Naive B cell (primary cell): ENCODE data around the gene FAM222B. TPM values are rescaled to one million over a fixed set of nuclear protein-coding genes. Genes with fewer than 3 reads are reported as not detected.
"Not testable (repeated sequence)": the region's sequence is repeated elsewhere in the genome, so short reads cannot be mapped to it uniquely, and the experiment has no call there.

Experiments used
- ATAC-seq, 2 donors: fragments of 150-1000 bp; cut with Tn5 transposase; 2 replicates each; pipeline ENCODE4 v1.10.0; 2021; ENCODE audit warnings: low read depth in 2 of 2, mild to moderate bottlenecking in 2 of 2, moderate library complexity in 2 of 2
- DNase-seq: peaks from one replicate; pipeline ENCODE4 v3.0.0; 2022
- H3K27ac Mint-ChIP-seq, 6 donors: one replicate each; pipeline ENCODE4 v1.8.0; 2020 to 2022; ENCODE audit warnings: mild to moderate bottlenecking in 6 of 6, mixed read lengths in 6 of 6, moderate library complexity in 5 of 6, inconsistent platforms in 2 of 6
- H3K27me3 Mint-ChIP-seq, 3 donors: one replicate each; pipeline ENCODE4 v1.8.0; 2021 to 2022; ENCODE audit warnings: mixed read lengths in 3 of 3, mild to moderate bottlenecking in 1 of 3
- H3K36me3 Mint-ChIP-seq, 2 donors: one replicate each; pipeline ENCODE4 v1.8.0; 2020 to 2022; ENCODE audit warnings: mixed read lengths in 2 of 2, inconsistent platforms in 1 of 2, mild to moderate bottlenecking in 1 of 2
- H3K4me1 Mint-ChIP-seq, 3 donors: one replicate each; pipeline ENCODE4 v1.8.0; 2020 to 2022; ENCODE audit warnings: mixed read lengths in 3 of 3, inconsistent platforms in 1 of 3, mild to moderate bottlenecking in 1 of 3, moderate library complexity in 1 of 3
- H3K4me3 Mint-ChIP-seq, 8 donors: one replicate each; pipeline ENCODE4 v1.8.0; 2020 to 2022; ENCODE audit warnings: mild to moderate bottlenecking in 8 of 8, mixed read lengths in 8 of 8, moderate library complexity in 8 of 8, inconsistent platforms in 2 of 8
- H3K9me3 Mint-ChIP-seq, 7 donors: one replicate each; pipeline ENCODE4 v1.8.0; 2020 to 2022; ENCODE audit warnings: mixed read lengths in 7 of 7, mild to moderate bottlenecking in 5 of 7, inconsistent platforms in 2 of 7, moderate library complexity in 1 of 7
- polyA plus RNA-seq, 6 donors: library from polyadenylated mRNA; unstranded; fragments of 300-500 nt; fragmentation: Illumina TruSeq; gene quantifications; one replicate each; pipeline ENCODE4 v1.2.3, GENCODE V29; 2021; ENCODE audit warnings: low read depth in 6 of 6

The FAM222B gene
- polyA plus RNA-seq, 6 donors from 2014 or later = 6.6 to 19.4 (median 8.2) TPM

DNA sequence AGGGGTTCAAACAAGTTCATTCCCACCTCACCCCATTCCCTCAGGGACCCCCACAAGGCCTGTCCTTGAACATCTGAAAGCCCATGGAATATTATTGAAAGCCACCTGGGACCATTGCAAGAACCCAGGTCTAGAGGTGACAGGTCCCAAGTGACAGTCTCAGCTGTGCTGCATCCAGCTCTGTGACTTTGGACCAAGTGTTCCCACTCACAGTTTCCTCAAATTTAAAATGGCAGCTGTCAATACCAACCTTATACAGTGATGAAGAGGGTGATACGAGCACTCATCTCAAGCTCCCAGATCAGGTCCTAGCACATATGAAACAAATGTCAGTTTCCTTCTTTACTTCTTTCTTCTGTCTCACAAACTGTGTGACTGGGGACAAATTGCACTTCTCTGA lies 21.4 kb upstream of the FAM222B start:
- Mint-ChIP-seq H3K4me1 (peaks cover 10 to 14% (median 11%) of the 10 kb centered on the region in 3 donors), H3K4me3 (no peak overlapping the region), H3K27ac (no peak overlapping the region), H3K9me3 (no peaks in the 10 kb centered on the region), H3K36me3 (no peaks in the 10 kb centered on the region), H3K27me3 (no peaks in the 10 kb centered on the region)
- ATAC-seq (no peak), DNase-seq (no peak)

DNA sequence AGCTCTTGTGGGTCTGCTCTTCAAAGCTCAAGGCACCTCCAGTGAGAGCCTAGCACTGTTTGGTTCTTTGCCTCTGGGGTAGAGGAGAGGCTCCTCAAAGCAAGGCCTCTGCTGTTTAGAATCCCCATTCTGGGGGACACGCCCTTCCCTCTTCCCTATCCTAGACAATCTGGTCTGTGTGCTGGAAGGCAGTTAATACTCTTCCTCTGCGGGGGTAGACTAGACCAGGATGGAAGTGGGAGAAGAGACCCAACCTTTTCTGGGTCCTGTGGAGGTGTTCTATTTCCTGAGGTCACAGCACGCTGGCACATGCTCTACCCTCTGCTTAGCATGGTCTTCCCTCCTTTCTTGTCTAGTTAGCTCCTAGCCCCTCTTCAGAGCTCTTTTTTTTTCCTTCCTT lies 20.0 kb upstream of the FAM222B start:
- ATAC-seq = no peak
- no peaks in the 10 kb centered on the region for H3K27me3 Mint-ChIP-seq
- DNase-seq = no peak
- no peaks in the 10 kb centered on the region for H3K9me3 Mint-ChIP-seq
- H3K36me3 Mint-ChIP-seq = no peaks in the 10 kb centered on the region
- peaks cover 10 to 14% (median 11%) of the 10 kb centered on the region in 3 donors for H3K4me1 Mint-ChIP-seq
- H3K4me3 Mint-ChIP-seq = no peak overlapping the region
- H3K27ac Mint-ChIP-seq = peak overlapping the region in 2 of 6 donors; percentile 69 to 93

DNA sequence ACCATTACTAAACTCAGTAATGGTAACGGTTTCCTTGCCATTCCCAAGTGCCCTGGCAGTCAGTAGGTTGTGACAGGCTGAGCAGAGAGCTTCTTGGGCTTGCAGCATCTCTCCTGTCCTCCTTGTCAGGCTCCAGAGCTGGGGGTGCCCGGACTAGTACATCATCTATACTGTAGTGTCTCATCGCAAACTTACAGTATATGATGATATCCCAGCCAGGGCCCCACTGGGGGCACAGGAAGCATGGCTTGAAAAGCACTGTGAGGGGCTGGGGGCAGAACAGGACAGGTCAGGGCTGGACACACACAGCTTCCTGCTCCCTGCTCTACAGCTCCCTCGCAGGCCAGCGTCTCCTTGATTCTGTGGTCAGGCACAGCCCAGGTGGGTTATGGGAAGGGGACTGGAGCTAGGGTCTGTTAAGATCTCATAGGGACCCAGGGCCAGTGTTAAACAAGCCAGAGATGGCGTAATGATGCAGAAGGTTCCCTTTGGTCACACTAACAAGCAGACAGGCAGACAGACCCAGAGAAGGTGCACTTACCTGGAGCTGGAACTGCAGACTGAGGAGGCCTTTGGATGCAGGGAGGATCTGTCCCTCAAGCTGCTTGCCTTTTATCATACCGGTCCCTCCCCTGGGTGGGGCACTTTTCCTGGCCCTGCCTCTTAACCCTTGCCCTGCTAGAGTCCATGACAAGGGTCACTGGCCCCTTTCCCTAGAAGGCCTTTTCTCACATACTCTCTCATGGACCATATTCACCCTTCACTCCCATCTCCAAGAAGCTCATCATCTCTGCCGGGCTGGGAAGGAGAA lies 19.0 kb upstream of the FAM222B start:
- no peaks in the 10 kb centered on the region for H3K36me3 Mint-ChIP-seq
- peak overlapping the region in 1 of 6 donors; percentile 51 for H3K27ac Mint-ChIP-seq
- H3K4me3 Mint-ChIP-seq = peak overlapping the region in 1 of 8 donors; percentile 31

DNA sequence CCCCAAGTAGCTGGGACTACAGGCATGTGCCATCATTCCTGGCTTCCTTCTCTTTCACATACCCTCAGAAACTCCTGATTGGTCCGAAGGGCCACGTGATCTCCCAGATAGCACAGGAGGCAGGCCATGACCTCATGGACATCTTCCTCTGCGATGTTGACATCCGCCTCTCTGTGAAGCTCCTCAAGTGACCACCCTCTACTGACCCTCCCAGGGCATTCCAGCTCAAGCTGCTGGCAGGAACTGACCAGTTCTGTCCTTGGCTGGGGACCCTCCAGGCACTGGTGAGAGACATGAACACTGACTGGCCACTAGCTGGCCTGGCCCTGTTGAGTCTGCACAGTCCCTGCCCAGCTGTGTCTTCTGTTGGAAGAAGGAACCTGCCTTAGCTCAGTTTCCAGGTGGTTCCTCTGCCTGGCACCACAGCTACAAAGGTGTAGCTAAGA lies 17.8 kb upstream of the FAM222B start:
- Mint-ChIP-seq H3K4me1 (peaks cover 4 to 8% (median 5%) of the 10 kb centered on the region in 3 donors), H3K27ac (no peak overlapping the region), H3K4me3 (peak overlapping the region in 2 of 8 donors; percentile 15 to 44), H3K36me3 (no peaks in the 10 kb centered on the region), H3K9me3 (no peaks in the 10 kb centered on the region), H3K27me3 (no peaks in the 10 kb centered on the region)
- no peak for ATAC-seq
- no peak for DNase-seq

More for the DNA sequence above, 19.0 kb upstream of the FAM222B start:
- H3K4me1 Mint-ChIP-seq = peaks cover 10 to 14% (median 11%) of the 10 kb centered on the region in 3 donors
- DNase-seq (no peak), ATAC-seq (no peak)
- no peaks in the 10 kb centered on the region for H3K9me3 Mint-ChIP-seq
- no peaks in the 10 kb centered on the region for H3K27me3 Mint-ChIP-seq

DNA sequence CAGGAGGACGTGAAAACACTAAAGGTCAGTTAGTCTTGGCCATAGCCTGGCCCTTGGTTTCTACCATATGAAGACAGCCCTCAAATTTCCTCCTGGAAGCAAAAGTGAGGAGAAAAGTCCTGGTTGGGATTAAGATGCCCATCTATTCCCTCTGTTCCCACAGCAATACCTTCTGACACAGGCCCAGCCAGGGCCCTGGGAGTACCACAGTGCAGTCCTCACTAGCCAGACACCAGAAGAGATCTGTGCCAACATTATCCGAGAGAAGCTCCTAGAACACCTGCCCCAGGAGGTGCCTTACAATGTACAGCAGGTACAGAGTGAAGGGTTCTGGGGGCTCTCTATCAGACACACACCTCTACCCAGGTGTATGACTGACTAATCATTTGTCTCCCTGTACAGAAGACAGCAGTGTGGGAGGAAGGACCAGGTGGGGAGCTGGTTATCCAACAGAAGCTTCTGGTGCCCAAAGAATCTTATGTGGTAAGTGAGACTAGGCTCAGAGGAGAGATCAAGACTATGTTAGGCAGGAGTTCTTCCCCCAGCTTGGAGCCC lies 16.3 kb upstream of the FAM222B start:
- no peaks in the 10 kb centered on the region for H3K9me3 Mint-ChIP-seq
- peak overlapping the region in 2 of 6 donors; percentile 56 to 73 for H3K27ac Mint-ChIP-seq
- H3K4me1 Mint-ChIP-seq = peaks cover 9 to 19% (median 10%) of the 10 kb centered on the region in 3 donors
- no peaks in the 10 kb centered on the region for H3K27me3 Mint-ChIP-seq
- DNase-seq (no peak), ATAC-seq (no peak)
- peak overlapping the region in 1 of 8 donors; percentile 61 for H3K4me3 Mint-ChIP-seq
- no peaks in the 10 kb centered on the region for H3K36me3 Mint-ChIP-seq

DNA sequence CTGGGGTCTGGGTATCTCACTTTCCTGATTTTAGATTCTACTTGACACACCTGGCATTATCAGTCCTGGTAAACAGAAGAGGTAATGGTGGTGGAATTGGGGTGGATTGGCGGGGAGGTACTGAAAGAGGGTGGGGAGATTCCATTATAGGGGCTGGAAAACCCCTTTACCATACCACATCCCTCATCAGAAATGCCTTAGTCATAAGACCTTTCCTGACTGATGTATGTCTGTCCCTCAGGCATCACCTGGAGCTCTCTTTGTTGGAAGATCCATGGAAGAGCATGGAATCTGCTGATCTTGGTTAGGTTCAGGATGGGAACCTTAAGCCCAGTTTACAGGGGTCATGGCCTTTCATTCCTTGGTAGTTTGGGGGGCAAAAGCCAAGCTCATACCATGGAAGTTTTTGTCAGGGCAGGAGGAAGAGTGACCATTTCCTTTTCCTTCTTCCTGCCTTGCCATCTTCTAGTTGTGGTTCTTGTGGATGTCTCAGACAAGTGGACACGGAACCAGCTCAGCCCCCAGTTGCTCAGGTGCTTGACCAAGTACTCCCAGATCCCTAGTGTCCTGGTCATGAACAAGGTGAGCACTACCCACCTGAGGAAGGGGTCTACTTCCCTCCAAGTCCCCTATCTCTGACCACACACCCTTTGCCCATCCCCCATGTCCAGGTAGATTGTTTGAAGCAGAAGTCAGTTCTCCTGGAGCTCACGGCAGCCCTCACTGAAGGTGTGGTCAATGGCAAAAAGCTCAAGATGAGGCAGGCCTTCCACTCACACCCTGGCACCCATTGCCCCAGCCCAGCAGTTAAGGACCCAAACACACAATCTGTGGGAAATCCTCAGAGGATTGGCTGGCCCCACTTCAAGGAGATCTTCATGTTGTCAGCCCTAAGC lies 15.6 kb upstream of the FAM222B start:
- no peak for ATAC-seq
- Mint-ChIP-seq H3K36me3 (no peaks in the 10 kb centered on the region), H3K9me3 (no peaks in the 10 kb centered on the region), H3K27ac (peak overlapping the region in 3 of 6 donors; percentile 37 to 73 (median 50)), H3K4me1 (peaks cover 9 to 22% (median 10%) of the 10 kb centered on the region in 3 donors), H3K27me3 (no peaks in the 10 kb centered on the region), H3K4me3 (peak overlapping the region in 3 of 8 donors; percentile 41 to 75 (median 64))
- DNase-seq = no peak

DNA sequence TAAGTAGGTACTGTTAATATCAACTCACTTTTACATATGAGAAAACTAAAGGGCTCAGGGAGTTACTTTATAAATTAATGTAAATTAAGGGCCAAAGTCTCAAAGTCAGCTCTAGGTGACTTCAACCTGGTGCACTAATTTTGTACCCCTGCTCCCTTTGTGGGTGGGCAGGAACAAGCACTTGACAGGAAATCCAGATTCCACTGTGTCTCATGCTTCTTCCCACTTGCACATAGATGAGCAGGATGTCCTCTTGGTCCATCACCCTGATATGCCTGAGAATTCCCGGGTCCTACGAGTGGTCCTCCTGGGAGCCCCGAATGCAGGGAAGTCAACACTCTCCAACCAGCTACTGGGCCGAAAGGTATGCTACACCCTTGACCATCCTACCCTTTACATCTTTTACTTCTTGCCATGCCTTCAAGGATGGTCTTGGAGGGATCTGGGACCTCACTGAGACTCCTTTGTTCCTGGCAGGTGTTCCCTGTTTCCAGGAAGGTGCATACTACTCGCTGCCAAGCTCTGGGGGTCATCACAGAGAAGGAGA lies 13.5 kb upstream of the FAM222B start:
- H3K9me3 Mint-ChIP-seq = no peaks in the 10 kb centered on the region
- ATAC-seq (no peak), DNase-seq (no peak)
- H3K36me3 Mint-ChIP-seq = no peaks in the 10 kb centered on the region
- H3K27me3 Mint-ChIP-seq = no peaks in the 10 kb centered on the region
- H3K4me3 Mint-ChIP-seq = peak overlapping the region; percentile 66 to 99 (median 91)
- peak overlapping the region in 1 of 6 donors; percentile 41 for H3K27ac Mint-ChIP-seq
- H3K4me1 Mint-ChIP-seq = peaks cover 9 to 22% (median 10%) of the 10 kb centered on the region in 3 donors

DNA sequence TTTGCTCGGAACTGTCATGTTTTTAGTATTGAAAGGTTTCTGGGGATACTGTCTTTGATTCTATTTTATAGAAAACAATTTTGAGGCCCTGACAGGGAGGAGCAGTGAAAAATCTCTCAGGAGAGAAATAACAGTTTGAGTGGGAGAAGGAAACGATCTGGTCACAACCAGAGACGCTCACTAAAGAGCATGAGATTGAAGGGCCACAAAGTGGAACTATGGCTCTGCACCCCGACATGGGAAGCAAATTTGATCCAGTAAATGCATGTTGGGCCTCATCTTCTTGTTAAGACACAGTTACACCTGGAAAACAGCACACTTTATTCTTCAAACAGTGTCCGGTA lies 12.7 kb upstream of the FAM222B start:
- ATAC-seq (no peak), DNase-seq (no peak)
- Mint-ChIP-seq H3K36me3 (no peaks in the 10 kb centered on the region), H3K4me3 (peak overlapping the region; percentile 87 to 99 (median 94)), H3K27me3 (no peaks in the 10 kb centered on the region), H3K27ac (peak overlapping the region; percentile 74 to 97 (median 94)), H3K4me1 (peaks cover 9 to 22% (median 10%) of the 10 kb centered on the region in 3 donors), H3K9me3 (no peaks in the 10 kb centered on the region)

DNA sequence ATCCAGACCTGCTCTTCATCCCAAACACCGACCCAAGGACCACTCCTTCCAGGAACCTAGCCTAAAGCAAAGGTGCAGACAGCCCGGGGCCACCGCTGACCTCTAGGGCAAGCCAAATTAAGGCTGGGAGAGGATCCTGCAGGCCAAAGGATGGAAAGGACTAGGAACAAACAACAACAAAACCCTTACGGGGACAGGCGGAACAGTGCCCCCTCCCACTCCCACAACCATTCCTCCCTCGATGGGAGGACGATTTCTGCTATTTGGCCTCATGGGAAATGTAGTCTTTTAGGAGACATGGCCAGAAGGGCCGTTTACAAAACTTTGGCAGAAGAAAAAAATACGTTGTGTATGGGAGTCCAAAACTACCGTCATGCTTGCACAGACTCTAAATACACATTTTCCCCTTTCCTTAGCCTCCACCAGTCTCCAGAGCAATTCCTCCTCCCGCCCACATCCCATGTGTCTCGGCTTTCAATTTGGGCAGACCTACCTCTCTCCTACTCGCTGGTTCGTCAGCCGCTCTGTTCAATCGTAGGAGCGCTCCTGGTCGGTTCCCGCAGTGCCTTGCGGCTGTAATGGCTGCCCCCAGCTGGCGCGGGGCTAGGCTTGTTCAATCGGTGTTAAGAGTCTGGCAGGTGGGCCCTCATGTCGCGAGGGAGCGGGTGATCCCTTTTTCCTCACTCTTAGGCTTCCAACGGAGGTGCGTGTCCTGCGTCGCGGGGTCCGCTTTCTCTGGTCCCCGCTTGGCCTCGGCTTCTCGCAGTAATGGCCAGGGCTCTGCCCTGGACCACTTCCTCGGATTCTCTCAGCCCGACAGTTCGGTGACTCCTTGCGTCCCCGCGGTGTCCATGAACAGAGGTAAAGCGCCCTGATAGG lies 12.1 kb upstream of the FAM222B start, which contains the start of gene ERAL1:
Gene ERAL1 (plus strand): TSS at position 560 of the 879 bp plus-strand sequence. CDS start 19 bp downstream, at position 579.
- Mint-ChIP-seq H3K36me3 (no peaks in the 10 kb centered on the region), H3K9me3 (no peaks in the 10 kb centered on the region), H3K4me1 (peaks cover 9 to 22% (median 10%) of the 10 kb centered on the region in 3 donors), H3K4me3 (peak within 1 kb of the TSS; percentile 87 to 99 (median 94)), H3K27ac (peak within 1 kb of the TSS; percentile 74 to 97 (median 94)), H3K27me3 (no peaks in the 10 kb centered on the region)
- DNase-seq (peak; percentile 82), ATAC-seq (peak; percentile 99 to 100)

DNA sequence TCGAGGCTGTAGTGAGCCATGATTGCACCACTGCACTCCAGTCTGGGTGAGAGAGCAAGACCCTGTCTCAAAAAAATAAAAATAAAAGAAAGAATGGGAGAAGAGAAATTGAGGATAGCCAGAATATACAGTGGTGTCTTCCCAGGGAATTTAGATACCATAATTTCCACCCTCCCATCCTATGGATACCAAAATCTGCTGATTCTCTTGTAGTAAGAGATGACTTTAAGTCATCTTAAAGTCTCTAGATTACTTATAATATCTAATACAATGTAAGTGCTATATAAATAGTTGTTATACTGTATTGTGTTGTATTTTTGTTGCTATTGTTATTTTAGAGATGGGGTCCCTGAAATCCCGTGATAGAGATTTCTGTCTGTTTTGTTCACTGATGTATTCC lies 10.7 kb upstream of the FAM222B start:
- H3K27ac Mint-ChIP-seq = peak overlapping the region in 1 of 6 donors; percentile 81

DNA sequence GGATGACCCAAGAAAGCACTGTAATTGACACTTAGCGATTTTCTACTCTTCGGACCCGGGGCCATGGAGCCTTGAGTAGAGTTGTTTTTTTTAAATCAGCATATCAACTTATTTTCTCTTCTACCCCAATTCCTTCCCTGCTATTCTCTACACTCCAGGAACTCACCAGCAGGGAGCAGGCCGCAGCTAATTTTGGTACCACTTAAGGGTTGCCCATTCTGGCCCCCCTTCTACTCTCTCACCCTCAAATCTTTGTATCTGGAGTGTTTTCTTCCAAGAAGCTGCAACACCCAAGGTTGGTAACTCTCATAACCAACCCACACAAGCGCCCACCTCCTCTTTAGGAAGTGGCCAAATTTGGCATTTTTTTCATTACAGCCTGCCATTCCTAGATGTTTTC lies 6.7 kb upstream of the FAM222B start:
- no peak overlapping the region for H3K4me3 Mint-ChIP-seq
- H3K27me3 Mint-ChIP-seq = no peaks in the 10 kb centered on the region
- peak; percentile 23 to 40 for ATAC-seq
- H3K36me3 Mint-ChIP-seq = no peaks in the 10 kb centered on the region
- H3K4me1 Mint-ChIP-seq = peaks cover 0 to 6% (median 0%) of the 10 kb centered on the region in 3 donors
- H3K9me3 Mint-ChIP-seq = no peaks in the 10 kb centered on the region
- DNase-seq = no peak
- H3K27ac Mint-ChIP-seq = peak overlapping the region in 1 of 6 donors; percentile 32

More for the DNA sequence above, 10.7 kb upstream of the FAM222B start:
- no peaks in the 10 kb centered on the region for H3K27me3 Mint-ChIP-seq
- H3K9me3 Mint-ChIP-seq = no peaks in the 10 kb centered on the region
- no peaks in the 10 kb centered on the region for H3K36me3 Mint-ChIP-seq
- peaks cover 9 to 22% (median 10%) of the 10 kb centered on the region in 3 donors for H3K4me1 Mint-ChIP-seq
- ATAC-seq (no peak), DNase-seq (no peak)
- H3K4me3 Mint-ChIP-seq = peak overlapping the region in 7 of 8 donors; percentile 22 to 99 (median 87)

DNA sequence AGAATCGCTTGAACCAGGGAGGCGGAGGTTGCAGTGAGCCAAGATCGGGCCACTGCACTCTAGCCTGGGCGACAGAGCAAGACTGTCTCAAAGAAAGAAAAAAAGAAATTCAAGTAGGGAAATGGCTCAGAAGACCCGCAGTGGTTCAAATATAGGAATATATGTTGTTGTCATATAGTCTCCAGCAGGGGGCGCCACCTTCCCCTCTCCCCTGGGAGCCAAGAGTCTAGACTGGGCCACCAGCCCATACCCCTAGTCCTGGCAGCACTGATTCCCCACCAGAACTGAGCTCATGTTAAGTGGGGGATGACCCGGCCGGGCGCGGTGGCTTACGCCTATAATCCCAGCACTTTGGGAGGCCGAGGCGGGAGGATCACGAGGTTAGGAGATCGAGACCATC lies 6.1 kb upstream of the FAM222B start:
- H3K9me3 Mint-ChIP-seq, H3K27ac Mint-ChIP-seq, H3K4me1 Mint-ChIP-seq, H3K27me3 Mint-ChIP-seq, H3K36me3 Mint-ChIP-seq: not testable (repeated sequence)
- peak overlapping the region in 1 of 8 donors; percentile 28 for H3K4me3 Mint-ChIP-seq
- DNase-seq = peak; percentile 30
- ATAC-seq = peak; percentile 68 to 70
